ENCODE data around the gene DPM1.

DPM1 gene

GRCh38 chr20:50893620-50894019, 64.7 kb downstream of the DPM1 start:
- intact Hi-C loops (cut with DNase I; ENCODE audit: low total_unique reads), result no loop called here
- no peaks in the 10 kb centered on the region for H3K4me1 ChIP-seq
- TF ChIP-seq CTCF (IDR thresholded peaks at IDR 0.05), result no peak
- H3K27ac ChIP-seq, result no peak overlapping the region
- no peak for DNase-seq
- no peaks in the 10 kb centered on the region for H3K27me3 ChIP-seq
- peaks cover 45 to 80% (median 66%) of the 10 kb centered on the region in 3 donors for H3K36me3 ChIP-seq
- H3K4me3 ChIP-seq, result no peak overlapping the region
- H3K9me3 ChIP-seq, result no peaks in the 10 kb centered on the region

GRCh38 chr20:50892394-50892793, 65.9 kb downstream of the DPM1 start:
- H3K4me3 ChIP-seq, result no peak overlapping the region
- no peaks in the 10 kb centered on the region for H3K9me3 ChIP-seq
- H3K27me3 ChIP-seq, result no peaks in the 10 kb centered on the region
- TF ChIP-seq CTCF (IDR thresholded peaks at IDR 0.05), result no peak
- no peaks in the 10 kb centered on the region for H3K4me1 ChIP-seq
- DNase-seq, result no peak
- intact Hi-C loops (cut with DNase I; ENCODE audit: low total_unique reads), result no loop called here
- peaks cover 45 to 81% (median 61%) of the 10 kb centered on the region in 3 donors for H3K36me3 ChIP-seq
- no peak overlapping the region for H3K27ac ChIP-seq

GRCh38 chr20:50891138-50891537, 67.2 kb downstream of the DPM1 start:
- H3K4me1 ChIP-seq, result no peaks in the 10 kb centered on the region
- no peaks in the 10 kb centered on the region for H3K27me3 ChIP-seq
- no peaks in the 10 kb centered on the region for H3K9me3 ChIP-seq
- peaks cover 45 to 73% (median 63%) of the 10 kb centered on the region in 3 donors for H3K36me3 ChIP-seq
- no peak for DNase-seq
- H3K4me3 ChIP-seq, result no peak overlapping the region
- no peak overlapping the region for H3K27ac ChIP-seq
- intact Hi-C loops (cut with DNase I; ENCODE audit: low total_unique reads), result no loop called here
- TF ChIP-seq CTCF (IDR thresholded peaks at IDR 0.05), result no peak

GRCh38 chr20:50887576-50887975, 70.8 kb downstream of the DPM1 start:
- Histone ChIP-seq H3K36me3 (peaks cover 25 to 48% (median 47%) of the 10 kb centered on the region in 3 donors), H3K27me3 (no peaks in the 10 kb centered on the region), H3K27ac (no peak overlapping the region), H3K4me1 (no peaks in the 10 kb centered on the region), H3K4me3 (no peak overlapping the region), H3K9me3 (no peaks in the 10 kb centered on the region)
- DNase-seq, result no peak
- intact Hi-C loops (cut with DNase I; ENCODE audit: low total_unique reads), result no loop called here
- no peak for TF ChIP-seq CTCF (IDR thresholded peaks at IDR 0.05)

- H3K4me1 ChIP-seq, result no peaks in the 10 kb centered on the region
- intact Hi-C loops (cut with DNase I; ENCODE audit: low total_unique reads), result no loop called here
- peaks cover 15 to 35% (median 34%) of the 10 kb centered on the region in 3 donors for H3K36me3 ChIP-seq
- TF ChIP-seq CTCF (IDR thresholded peaks at IDR 0.05), result no peak
- no peak overlapping the region for H3K4me3 ChIP-seq
- peak in 1 of 2 donors; percentile 4 for DNase-seq
- no peaks in the 10 kb centered on the region for H3K27me3 ChIP-seq
- H3K9me3 ChIP-seq, result no peaks in the 10 kb centered on the region
- H3K27ac ChIP-seq, result no peak overlapping the region
These were observed 72.0 kb downstream of the DPM1 start for GRCh38 chr20:50886184-50886790.

- Histone ChIP-seq H3K4me3 (no peak overlapping the region), H3K36me3 (peaks cover 14 to 30% (median 29%) of the 10 kb centered on the region in 3 donors), H3K9me3 (no peaks in the 10 kb centered on the region), H3K4me1 (no peaks in the 10 kb centered on the region), H3K27ac (no peak overlapping the region), H3K27me3 (no peaks in the 10 kb centered on the region)
- DNase-seq, result peak in 1 of 2 donors; percentile 11
- no peak for TF ChIP-seq CTCF (IDR thresholded peaks at IDR 0.05)
- intact Hi-C loops (cut with DNase I; ENCODE audit: low total_unique reads), result no loop called here
These were observed 72.6 kb downstream of the DPM1 start for GRCh38 chr20:50885781-50886180.

Data from tibial artery (tissue), 4 donors.